T-helper 17 cell (primary cell): Measurements from ENCODE around the gene PIEZO2. TPM values are rescaled to one million over a fixed set of nuclear protein-coding genes. Genes with fewer than 3 reads are reported as not detected.

Experiments used
- ATAC-seq: fragments of 150-1000 bp; cut with Tn5 transposase; 2 replicates; pipeline ENCODE4 v1.10.0; 2021; ENCODE audit warnings: mild to moderate bottlenecking, moderate library complexity
- DNase-seq, 3 donors: peaks; one replicate each; pipeline versions ENCODE4 v3.0.0 to v3.0.0-alpha.2; 2020 to 2021
- H3K9me3 ChIP-seq: one replicate; pipeline ENCODE4 v1.7.0; 2013; ENCODE audit warnings: low read length, mild to moderate bottlenecking; ENCODE audit not compliant: control insufficient read depth, poor library complexity, severe bottlenecking
- H3K27ac Mint-ChIP-seq: one replicate; pipeline ENCODE4 v1.8.0; 2022; ENCODE audit warnings: mild to moderate bottlenecking, moderate library complexity, mixed read lengths
- H3K27me3 Mint-ChIP-seq: one replicate; pipeline ENCODE4 v1.8.0; 2022; ENCODE audit warnings: mixed read lengths
- H3K36me3 Mint-ChIP-seq: one replicate; pipeline ENCODE4 v1.8.0; 2022; ENCODE audit warnings: low read depth, mixed read lengths
- H3K4me1 Mint-ChIP-seq: one replicate; pipeline ENCODE4 v1.8.0; 2022; ENCODE audit warnings: mild to moderate bottlenecking, mixed read lengths
- H3K4me3 Mint-ChIP-seq: one replicate; pipeline ENCODE4 v1.8.0; 2022; ENCODE audit warnings: mild to moderate bottlenecking, moderate library complexity, mixed read lengths
- total RNA-seq, 4 donors: library from RNA in 2 of 4; stranded (reverse) in 2 of 4; gene quantifications; one replicate each; pipeline ENCODE4 v1.2.3 and lab custom pipeline; 2022 to 2026

The PIEZO2 gene
- total RNA-seq, 2 donors from 2014 or later, result not detected

- peaks cover 27% of the 10 kb centered on the region for H3K27me3 Mint-ChIP-seq
- H3K9me3 ChIP-seq, result no peaks in the 10 kb centered on the region
- DNase-seq (no peak), ATAC-seq (no peak)
- H3K36me3 Mint-ChIP-seq, result peaks cover 2% of the 10 kb centered on the region
- H3K4me1 Mint-ChIP-seq, result peaks cover 2% of the 10 kb centered on the region
- no peak overlapping the region for H3K27ac Mint-ChIP-seq
- H3K4me3 Mint-ChIP-seq, result no peak overlapping the region
Observed at GRCh38 chr18:10814336-10814735, 335.0 kb downstream of the PIEZO2 start.

- DNase-seq, result no peak
- H3K9me3 ChIP-seq, result no peaks in the 10 kb centered on the region
- H3K27me3 Mint-ChIP-seq, result peaks cover 4% of the 10 kb centered on the region
- H3K4me1 Mint-ChIP-seq, result peaks cover 2% of the 10 kb centered on the region
- no peaks in the 10 kb centered on the region for H3K36me3 Mint-ChIP-seq
- H3K27ac Mint-ChIP-seq, result no peak overlapping the region
- no peak for ATAC-seq
- H3K4me3 Mint-ChIP-seq, result no peak overlapping the region
Observed at GRCh38 chr18:10805587-10806118, 343.7 kb downstream of the PIEZO2 start.

- Mint-ChIP-seq H3K36me3 (no peaks in the 10 kb centered on the region), H3K27me3 (no peaks in the 10 kb centered on the region), H3K4me1 (no peaks in the 10 kb centered on the region), H3K27ac (no peak overlapping the region), H3K4me3 (no peak overlapping the region)
- ATAC-seq (no peak), DNase-seq (no peak)
- H3K9me3 ChIP-seq, result no peaks in the 10 kb centered on the region
Observed at GRCh38 chr18:10804126-10804525, 345.2 kb downstream of the PIEZO2 start.

GRCh38 chr18:10798727-10799550 lies 350.4 kb downstream of the PIEZO2 start:
- H3K36me3 Mint-ChIP-seq, result peaks cover 2% of the 10 kb centered on the region
- DNase-seq (no peak), ATAC-seq (no peak)
- H3K9me3 ChIP-seq, result no peaks in the 10 kb centered on the region
- H3K27me3 Mint-ChIP-seq, result peaks cover 7% of the 10 kb centered on the region
- no peak overlapping the region for H3K27ac Mint-ChIP-seq
- H3K4me3 Mint-ChIP-seq, result no peak overlapping the region
- peaks cover 2% of the 10 kb centered on the region for H3K4me1 Mint-ChIP-seq

- ATAC-seq, result no peak
- H3K27me3 Mint-ChIP-seq, result peaks cover 12% of the 10 kb centered on the region
Observed at GRCh38 chr18:10797896-10798295, 351.5 kb downstream of the PIEZO2 start.

GRCh38 chr18:10794771-10795170 lies 354.6 kb downstream of the PIEZO2 start:
- H3K27ac Mint-ChIP-seq, result no peak overlapping the region
- DNase-seq (no peak), ATAC-seq (no peak)
- no peaks in the 10 kb centered on the region for H3K9me3 ChIP-seq
- no peak overlapping the region for H3K4me3 Mint-ChIP-seq
- H3K27me3 Mint-ChIP-seq, result peaks cover 26% of the 10 kb centered on the region
- H3K4me1 Mint-ChIP-seq, result peaks cover 2% of the 10 kb centered on the region
- H3K36me3 Mint-ChIP-seq, result peaks cover 2% of the 10 kb centered on the region

More at GRCh38 chr18:10797896-10798295, 351.5 kb downstream of the PIEZO2 start:
- no peak overlapping the region for H3K27ac Mint-ChIP-seq
- H3K4me1 Mint-ChIP-seq, result peaks cover 2% of the 10 kb centered on the region
- no peak overlapping the region for H3K4me3 Mint-ChIP-seq
- peaks cover 2% of the 10 kb centered on the region for H3K36me3 Mint-ChIP-seq
- H3K9me3 ChIP-seq, result no peaks in the 10 kb centered on the region
- DNase-seq, result no peak

- peaks cover 4% of the 10 kb centered on the region for H3K4me1 Mint-ChIP-seq
- peaks cover 30% of the 10 kb centered on the region for H3K27me3 Mint-ChIP-seq
- peaks cover 4% of the 10 kb centered on the region for H3K36me3 Mint-ChIP-seq
- DNase-seq (no peak), ATAC-seq (no peak)
- no peak overlapping the region for H3K4me3 Mint-ChIP-seq
- no peaks in the 10 kb centered on the region for H3K9me3 ChIP-seq
- no peak overlapping the region for H3K27ac Mint-ChIP-seq
Observed at GRCh38 chr18:10793730-10794370, 355.5 kb downstream of the PIEZO2 start.

- peaks cover 4% of the 10 kb centered on the region for H3K36me3 Mint-ChIP-seq
- H3K27me3 Mint-ChIP-seq, result peaks cover 31% of the 10 kb centered on the region
- no peak overlapping the region for H3K27ac Mint-ChIP-seq
- ATAC-seq (no peak), DNase-seq (no peak)
- H3K4me3 Mint-ChIP-seq, result no peak overlapping the region
- peaks cover 4% of the 10 kb centered on the region for H3K4me1 Mint-ChIP-seq
- no peaks in the 10 kb centered on the region for H3K9me3 ChIP-seq
Observed at GRCh38 chr18:10792181-10792580, 357.2 kb downstream of the PIEZO2 start.

- no peaks in the 10 kb centered on the region for H3K9me3 ChIP-seq
- H3K4me1 Mint-ChIP-seq, result peaks cover 2% of the 10 kb centered on the region
- ATAC-seq (no peak), DNase-seq (no peak)
- H3K4me3 Mint-ChIP-seq, result no peak overlapping the region
- peaks cover 31% of the 10 kb centered on the region for H3K27me3 Mint-ChIP-seq
- no peak overlapping the region for H3K27ac Mint-ChIP-seq
- peaks cover 2% of the 10 kb centered on the region for H3K36me3 Mint-ChIP-seq
Observed at GRCh38 chr18:10791169-10791831, 358.1 kb downstream of the PIEZO2 start.

GRCh38 chr18:10789180-10789579 lies 360.2 kb downstream of the PIEZO2 start:
- Mint-ChIP-seq H3K4me3 (no peak overlapping the region), H3K4me1 (peaks cover 2% of the 10 kb centered on the region), H3K36me3 (peaks cover 2% of the 10 kb centered on the region), H3K27me3 (peaks cover 45% of the 10 kb centered on the region), H3K27ac (no peak overlapping the region)
- H3K9me3 ChIP-seq, result no peaks in the 10 kb centered on the region
- ATAC-seq (no peak), DNase-seq (no peak)

GRCh38 chr18:10787293-10787901 lies 362.0 kb downstream of the PIEZO2 start:
- no peak overlapping the region for H3K27ac Mint-ChIP-seq
- H3K27me3 Mint-ChIP-seq, result peaks cover 51% of the 10 kb centered on the region
- H3K4me3 Mint-ChIP-seq, result no peak overlapping the region
- H3K36me3 Mint-ChIP-seq, result peaks cover 2% of the 10 kb centered on the region
- H3K9me3 ChIP-seq, result no peaks in the 10 kb centered on the region
- peak; percentile 26 to 77 (median 52) for DNase-seq
- peak; percentile 98 for ATAC-seq
- peaks cover 2% of the 10 kb centered on the region for H3K4me1 Mint-ChIP-seq

- H3K27ac Mint-ChIP-seq, result no peak overlapping the region
- H3K4me1 Mint-ChIP-seq, result peaks cover 2% of the 10 kb centered on the region
- peaks cover 2% of the 10 kb centered on the region for H3K36me3 Mint-ChIP-seq
- peaks cover 39% of the 10 kb centered on the region for H3K27me3 Mint-ChIP-seq
- H3K9me3 ChIP-seq, result no peaks in the 10 kb centered on the region
- ATAC-seq, result no peak
- DNase-seq, result no peak
- no peak overlapping the region for H3K4me3 Mint-ChIP-seq
Observed at GRCh38 chr18:10785798-10786197, 363.6 kb downstream of the PIEZO2 start.
